Neuronal stem cell (in vitro differentiated cells): ENCODE measurements around the gene IDUA.

Experiments
- DNase-seq: peaks from one replicate; pipeline ENCODE4 v3.0.0-alpha.2; 2013; ENCODE audit warnings: low spot score
- H2AFZ ChIP-seq: one replicate; pipeline ENCODE4 v1.6.1; 2013; ENCODE audit warnings: mild to moderate bottlenecking, low read length, inconsistent platforms
- H2AK5ac ChIP-seq: 2 replicates; pipeline ENCODE4 v1.6.1; 2013; ENCODE audit warnings: low read depth, mild to moderate bottlenecking, inconsistent platforms, low read length, moderate library complexity, mixed read lengths
- H2BK120ac ChIP-seq: 2 replicates; pipeline ENCODE4 v1.6.1; 2013; ENCODE audit warnings: low read depth, mild to moderate bottlenecking, inconsistent platforms, low read length, moderate library complexity, mixed read lengths
- H2BK12ac ChIP-seq: one replicate; pipeline ENCODE4 v1.6.1; 2013; ENCODE audit warnings: low read length, inconsistent platforms
- H2BK15ac ChIP-seq: 2 replicates; pipeline ENCODE4 v1.6.1; 2013; ENCODE audit warnings: mild to moderate bottlenecking, low read length, inconsistent platforms, mixed read lengths
- H2BK5ac ChIP-seq: one replicate; pipeline ENCODE4 v1.6.1; 2013; ENCODE audit warnings: inconsistent platforms, mild to moderate bottlenecking, low read length, moderate library complexity
- H3K14ac ChIP-seq: one replicate; pipeline ENCODE4 v1.6.1; 2013; ENCODE audit warnings: low read length, inconsistent platforms
- H3K18ac ChIP-seq: 2 replicates; pipeline ENCODE4 v1.6.1; 2013; ENCODE audit warnings: low read length, inconsistent platforms
- H3K23ac ChIP-seq: 2 replicates; pipeline ENCODE4 v1.6.1; 2013; ENCODE audit warnings: low read depth, mild to moderate bottlenecking, mixed read lengths, low read length, inconsistent platforms; ENCODE audit not compliant: poor library complexity
- H3K27ac ChIP-seq: replicated peaks from 3 replicates; pipeline ENCODE4 v1.5.1; 2013; ENCODE audit warnings: low read length, inconsistent platforms
- H3K27me3 ChIP-seq, 3 experiments: 2 replicates each; pipeline ENCODE4 v1.6.1; 2013; ENCODE audit warnings: low read length in 3 of 3, mild to moderate bottlenecking in 2 of 3, inconsistent platforms in 1 of 3, low read depth in 1 of 3, mixed read lengths in 1 of 3, moderate library complexity in 1 of 3; ENCODE audit not compliant: control insufficient read depth in 3 of 3, insufficient read depth in 3 of 3
- H3K36me3 ChIP-seq, 2 donors: replicated peaks in 1 of 2; 2 replicates each; pipeline ENCODE4 v1.6.1; 2013; ENCODE audit warnings: low read length in 2 of 2; ENCODE audit not compliant: control insufficient read depth in 2 of 2, insufficient read depth in 2 of 2
- H3K4ac ChIP-seq: 2 replicates; pipeline ENCODE4 v1.6.1; 2013; ENCODE audit warnings: inconsistent platforms, mild to moderate bottlenecking, low read length, moderate library complexity
- H3K4me1 ChIP-seq, 2 donors: 1 replicate in 1 of 2; 2 replicates in 1 of 2; pipeline ENCODE4 v1.6.1; 2013; ENCODE audit warnings: low read length in 2 of 2, low read depth in 1 of 2; ENCODE audit not compliant: control insufficient read depth in 2 of 2, insufficient read depth in 1 of 2
- H3K4me2 ChIP-seq: one replicate; pipeline ENCODE4 v1.6.1; 2013; ENCODE audit warnings: mild to moderate bottlenecking, low read length, inconsistent platforms; ENCODE audit not compliant: insufficient read depth, poor library complexity, severe bottlenecking
- H3K4me3 ChIP-seq, 2 donors: 2 replicates each; pipeline ENCODE4 v1.5.1; 2013; ENCODE audit warnings: low read length in 2 of 2, mild to moderate bottlenecking in 2 of 2, inconsistent platforms in 1 of 2, moderate library complexity in 1 of 2
- H3K79me1 ChIP-seq: one replicate; pipeline ENCODE4 v1.6.1; 2013; ENCODE audit warnings: low read depth, mild to moderate bottlenecking, inconsistent platforms, low read length, moderate library complexity
- H3K9ac ChIP-seq: one replicate; pipeline ENCODE4 v1.6.1; 2013; ENCODE audit warnings: mild to moderate bottlenecking, low read depth, low read length, inconsistent platforms; ENCODE audit not compliant: poor library complexity
- H3K9me3 ChIP-seq, 2 donors: replicated peaks in 1 of 2; 2 replicates each; pipeline versions ENCODE3 to v1.6.1; 2013; ENCODE audit warnings: low read length in 2 of 2, mild to moderate bottlenecking in 2 of 2, inconsistent platforms in 1 of 2, low read depth in 1 of 2, mixed read lengths in 1 of 2, moderate library complexity in 1 of 2; ENCODE audit not compliant: control insufficient read depth in 2 of 2, insufficient read depth in 1 of 2
- H4K8ac ChIP-seq: one replicate; pipeline ENCODE4 v1.6.1; 2013; ENCODE audit warnings: low read depth, mild to moderate bottlenecking, inconsistent platforms, low read length, moderate library complexity
- H4K91ac ChIP-seq: one replicate; pipeline ENCODE4 v1.6.1; 2013; ENCODE audit warnings: low read length, low read depth, mild to moderate bottlenecking, inconsistent platforms; ENCODE audit not compliant: poor library complexity
- WGBS, 2 donors: extraction: QIAGEN DNeasy Blood & Tissue Kit; methylation state at CpG; one replicate each; pipeline ENCODE4 v1.1.7; 2013; ENCODE audit warnings: missing lambda C conversion rate in 2 of 2, mixed read lengths in 1 of 2; ENCODE audit not compliant: insufficient read length in 2 of 2, insufficient replicate concordance in 1 of 2; ENCODE audit errors: extremely low coverage in 2 of 2; 5-methylcytosine and 5-hydroxymethylcytosine counted together

The IDUA gene

DNA sequence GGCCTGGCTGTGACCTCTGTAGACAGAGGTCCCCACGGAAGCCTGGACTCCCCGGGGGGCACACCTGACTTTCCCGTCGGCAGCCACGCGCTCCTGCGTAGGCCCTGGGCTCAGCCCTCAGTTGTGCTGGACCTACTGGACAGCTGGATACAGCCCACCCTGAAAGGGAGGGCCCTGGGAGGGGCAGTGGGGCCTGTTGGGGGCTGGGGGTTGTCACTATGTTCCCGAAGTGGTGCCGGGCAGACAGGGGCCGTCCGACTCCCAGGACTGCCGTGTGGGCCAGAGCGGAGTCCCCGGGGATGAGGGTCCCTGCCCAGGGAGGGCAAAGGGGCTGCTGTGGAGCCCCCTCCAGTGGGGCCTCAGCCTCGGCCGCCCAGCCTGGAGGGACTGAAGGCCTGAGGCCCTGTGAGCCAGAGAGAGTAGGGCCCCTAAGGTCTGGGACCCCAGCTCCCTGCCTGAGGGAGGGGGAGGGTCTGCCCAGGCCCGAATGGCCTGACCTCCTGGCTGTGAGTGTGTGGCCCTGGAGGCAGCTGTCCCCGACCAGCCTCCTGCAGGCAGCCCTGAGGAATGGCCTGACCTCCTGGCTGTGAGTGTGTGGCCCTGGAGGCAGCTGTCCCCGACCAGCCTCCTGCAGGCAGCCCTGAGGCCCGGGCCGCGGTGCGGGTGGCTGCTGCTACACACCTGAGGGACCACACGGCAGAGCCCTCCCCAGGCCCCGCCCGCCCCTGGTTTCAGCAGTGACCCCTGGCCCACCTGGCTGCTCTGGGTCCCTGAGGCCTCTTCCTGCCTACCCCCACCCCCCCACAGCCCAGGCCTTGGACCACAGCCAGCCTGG is 50.3 kb downstream of the IDUA start:
- Histone ChIP-seq H3K27ac (no peak overlapping the region), H4K91ac (no peak overlapping the region), H3K23ac (peak overlapping the region; percentile 43), H2BK5ac (peak overlapping the region; percentile 26), H3K36me3 (no peaks in the 10 kb centered on the region), H3K9me3 (no peaks in the 10 kb centered on the region), H2AFZ (peak overlapping the region; percentile 61), H2BK15ac (peak overlapping the region; percentile 100), H3K79me1 (no peaks in the 10 kb centered on the region), H2BK120ac (peak overlapping the region; percentile 94), H2AK5ac (peak overlapping the region; percentile 99), H3K4me2 (peak overlapping the region; percentile 11), H2BK12ac (peak overlapping the region; percentile 82), H3K14ac (peak overlapping the region; percentile 56), H3K18ac (peak overlapping the region; percentile 98), H3K4me1 (peaks cover 43 to 50% of the 10 kb centered on the region in 2 donors), H4K8ac (peak overlapping the region; percentile 82), H3K9ac (no peak overlapping the region), H3K4me3 (no peak overlapping the region), H3K4ac (peak overlapping the region; percentile 93), H3K27me3 (peaks cover 0 to 3% (median 0%) of the 10 kb centered on the region in 3 experiments)
- WGBS, 2 donors = no CpG with 5 or more reads among the region's 26 CpGs
- no peak for DNase-seq

DNA sequence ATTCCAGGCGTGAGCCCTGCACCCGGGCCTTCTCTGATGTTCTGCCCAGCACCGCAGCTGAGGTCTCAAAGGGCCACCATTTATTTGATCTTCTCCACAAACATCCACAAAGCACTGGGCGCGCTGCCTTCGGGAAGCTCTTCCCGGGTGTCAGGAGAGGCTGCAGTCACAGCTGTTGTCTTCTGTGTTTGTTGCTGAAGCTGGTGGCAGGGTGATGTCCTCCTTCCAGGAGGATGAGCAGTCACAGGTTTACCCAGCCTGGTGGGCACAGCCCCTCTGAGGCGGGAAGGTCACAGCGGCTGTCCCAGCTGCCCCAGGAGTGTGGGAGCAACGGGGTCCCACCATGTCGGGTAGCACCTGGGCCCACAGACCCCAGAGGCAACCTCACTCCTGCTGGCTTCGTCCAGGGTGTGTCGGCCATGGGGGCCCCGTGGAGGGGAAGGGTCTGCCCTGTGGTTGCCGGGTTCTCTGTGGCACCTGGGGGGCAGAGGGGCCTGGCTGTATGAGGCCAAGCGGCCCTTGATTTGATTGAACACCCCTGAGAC is 52.2 kb downstream of the IDUA start:
- Histone ChIP-seq H3K4me1 (peaks cover 55 to 60% of the 10 kb centered on the region in 2 donors), H3K14ac (peak overlapping the region; percentile 89), H2BK15ac (peak overlapping the region; percentile 99), H3K4ac (peak overlapping the region; percentile 93), H2BK5ac (peak overlapping the region; percentile 98), H2AK5ac (peak overlapping the region; percentile 100), H2AFZ (peak overlapping the region; percentile 49), H3K79me1 (peaks cover 2% of the 10 kb centered on the region), H3K27me3 (no peaks in the 10 kb centered on the region), H3K9ac (peak overlapping the region; percentile 30), H3K36me3 (no peaks in the 10 kb centered on the region), H3K4me2 (no peak overlapping the region), H3K9me3 (no peaks in the 10 kb centered on the region), H4K8ac (peak overlapping the region; percentile 98), H2BK12ac (peak overlapping the region; percentile 100), H4K91ac (peak overlapping the region; percentile 85), H3K23ac (peak overlapping the region; percentile 44), H3K27ac (no peak overlapping the region), H3K18ac (peak overlapping the region; percentile 99), H2BK120ac (peak overlapping the region; percentile 72), H3K4me3 (no peak overlapping the region)
- WGBS, 2 donors = no CpG with 5 or more reads among the region's 16 CpGs
- DNase-seq = no peak

DNA sequence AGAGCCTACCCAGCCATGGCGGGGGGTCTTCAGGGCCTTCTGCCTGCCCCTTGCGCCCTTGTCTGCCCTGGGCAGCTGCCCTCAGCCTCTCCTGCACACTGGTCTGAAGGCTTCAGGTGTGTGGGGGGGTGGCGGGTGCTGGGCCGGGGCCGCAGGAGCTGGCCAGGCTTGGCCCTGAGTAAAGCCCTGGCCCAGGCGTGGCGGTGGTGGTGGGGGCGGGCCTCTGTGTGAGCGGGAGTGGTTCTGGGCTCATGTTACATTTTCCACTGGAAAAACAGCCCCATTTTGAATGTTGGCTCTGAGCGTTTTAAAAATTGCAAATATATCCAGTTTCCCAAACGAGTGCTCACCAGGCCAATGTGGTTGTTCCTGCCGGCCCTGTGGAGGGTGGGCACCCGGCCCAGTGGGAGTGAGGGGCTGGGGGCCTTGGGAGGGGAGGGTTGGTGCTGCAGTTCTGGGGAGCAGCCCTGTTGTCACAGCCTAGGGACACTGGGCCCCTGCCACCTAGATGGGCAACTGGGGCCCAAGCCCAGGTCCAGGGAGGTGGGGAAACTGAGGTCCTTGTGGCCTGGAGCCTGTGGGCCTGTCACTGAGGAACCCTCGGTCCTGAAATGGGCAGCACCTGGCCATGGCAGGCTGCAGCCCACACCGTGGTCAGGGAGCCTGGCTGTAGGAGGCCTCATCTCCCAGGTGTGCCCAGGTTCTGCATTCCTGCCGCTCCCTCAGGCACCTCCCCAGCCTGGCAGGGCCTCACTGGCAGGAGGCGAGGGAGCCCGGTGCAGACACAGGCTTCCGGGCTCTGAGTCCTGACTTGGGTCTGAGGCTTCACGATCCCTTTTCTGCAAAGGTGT is 52.9 kb downstream of the IDUA start:
- H3K4me3 ChIP-seq = no peak overlapping the region
- peak overlapping the region; percentile 89 for H3K14ac ChIP-seq
- peak overlapping the region; percentile 99 for H3K4ac ChIP-seq
- H3K36me3 ChIP-seq = no peaks in the 10 kb centered on the region
- H2AK5ac ChIP-seq = peak overlapping the region; percentile 100
- H3K23ac ChIP-seq = peak overlapping the region; percentile 87
- H2BK15ac ChIP-seq = peak overlapping the region; percentile 99
- peak overlapping the region; percentile 100 for H2BK12ac ChIP-seq
- H3K27ac ChIP-seq = peak overlapping the region; percentile 98
- peak overlapping the region; percentile 98 for H4K8ac ChIP-seq
- no peaks in the 10 kb centered on the region for H3K27me3 ChIP-seq
- WGBS, 2 donors = no CpG with 5 or more reads among the region's 20 CpGs
- peaks cover 2% of the 10 kb centered on the region for H3K79me1 ChIP-seq
- H3K4me1 ChIP-seq = peaks cover 60 to 61% of the 10 kb centered on the region in 2 donors
- H3K4me2 ChIP-seq = no peak overlapping the region
- DNase-seq = no peak
- H4K91ac ChIP-seq = peak overlapping the region; percentile 98
- H2AFZ ChIP-seq = peak overlapping the region; percentile 49
- H3K18ac ChIP-seq = peak overlapping the region; percentile 99
- H2BK5ac ChIP-seq = peak overlapping the region; percentile 99
- no peaks in the 10 kb centered on the region for H3K9me3 ChIP-seq
- H3K9ac ChIP-seq = no peak overlapping the region
- peak overlapping the region; percentile 100 for H2BK120ac ChIP-seq
